Neural progenitor cell (in vitro differentiated cells): ENCODE measurements around the gene VPS41. TPM values are rescaled to one million over a fixed set of nuclear protein-coding genes. Genes with fewer than 3 reads are reported as not detected.

ENCODE experiments used
- DNase-seq: peaks from one replicate; pipeline ENCODE4 v3.0.0-alpha.2; 2016; ENCODE audit warnings: low spot score
- H2AFZ ChIP-seq: fragments of 200-600 bp; sonication (generic); replicated peaks from 2 replicates; pipeline ENCODE4 v1.6.1; 2016; ENCODE audit warnings: antibody characterized with exemption
- H3F3A ChIP-seq: fragments of 200-600 bp; sonication (generic); 2 replicates; pipeline ENCODE4 v1.6.1; 2016; ENCODE audit warnings: antibody characterized with exemption, low read depth
- H3K27ac ChIP-seq: fragments of 200-600 bp; sonication (generic); 2 replicates; pipeline ENCODE4 v1.5.1; 2016; ENCODE audit warnings: mild to moderate bottlenecking
- H3K27me3 ChIP-seq: fragments of 200-600 bp; sonication (generic); 2 replicates; pipeline ENCODE4 v1.6.1; 2016; ENCODE audit warnings: mild to moderate bottlenecking, moderate library complexity
- H3K36me3 ChIP-seq: fragments of 200-600 bp; sonication (generic); 2 replicates; pipeline ENCODE4 v1.5.1; 2016
- H3K4me1 ChIP-seq: fragments of 200-600 bp; sonication (generic); 2 replicates; pipeline ENCODE4 v1.6.1; 2016; ENCODE audit warnings: mixed run types
- H3K4me2 ChIP-seq: fragments of 200-600 bp; sonication (generic); 2 replicates; pipeline ENCODE4 v1.6.1; 2016
- H3K4me3 ChIP-seq: fragments of 200-600 bp; sonication (generic); 2 replicates; pipeline ENCODE4 v1.5.1; 2016
- H3K79me2 ChIP-seq: fragments of 200-600 bp; sonication (generic); 2 replicates; pipeline ENCODE4 v1.6.1; 2016; ENCODE audit warnings: low read depth
- H3K9ac ChIP-seq: fragments of 200-600 bp; sonication (generic); 2 replicates; pipeline ENCODE4 v1.6.1; 2016
- H3K9me3 ChIP-seq: fragments of 200-600 bp; sonication (generic); 2 replicates; pipeline ENCODE4 v1.5.1; 2016; ENCODE audit warnings: low read depth
- H4K20me1 ChIP-seq: fragments of 200-600 bp; sonication (generic); 2 replicates; pipeline ENCODE4 v1.6.1; 2016; ENCODE audit warnings: low read depth
- H3K27ac Mint-ChIP-seq: 3 replicates; pipeline ENCODE4 v1.8.0; 2021; ENCODE audit warnings: mixed read lengths
- H3K27me3 Mint-ChIP-seq: 2 replicates; pipeline ENCODE4 v1.8.0; 2022; ENCODE audit warnings: low read depth, mild to moderate bottlenecking, inconsistent platforms, moderate library complexity, mixed read lengths; ENCODE audit not compliant: insufficient read depth
- H3K36me3 Mint-ChIP-seq: 3 replicates; pipeline ENCODE4 v1.8.0; 2021; ENCODE audit warnings: mixed read lengths
- H3K4me1 Mint-ChIP-seq: 3 replicates; pipeline ENCODE4 v1.8.0; 2021; ENCODE audit warnings: mixed read lengths
- H3K4me3 Mint-ChIP-seq: 3 replicates; pipeline ENCODE4 v1.8.0; 2021; ENCODE audit warnings: mild to moderate bottlenecking, moderate library complexity, mixed read lengths
- H3K9me3 Mint-ChIP-seq: 3 replicates; pipeline ENCODE4 v1.8.0; 2020; ENCODE audit warnings: mixed read lengths
- CTCF ChIP-seq: fragments of 200-600 bp; sonication (generic); IDR thresholded peaks from 2 replicates; pipeline ENCODE4 v1.5.1; 2017; ENCODE audit warnings: antibody characterized with exemption, mild to moderate bottlenecking
- EZH2 ChIP-seq: fragments of 200-600 bp; sonication (generic); IDR thresholded peaks from 2 replicates; pipeline ENCODE4 v1.6.1; 2017; ENCODE audit warnings: antibody characterized with exemption, mild to moderate bottlenecking, moderate library complexity
- EZH2phosphoT487 ChIP-seq: fragments of 200-600 bp; sonication (generic); IDR thresholded peaks from 2 replicates; pipeline ENCODE4 v1.6.1; 2017; ENCODE audit warnings: antibody characterized with exemption
- total RNA-seq: library from RNA; depleted of rRNA; stranded (reverse); fragments of >200 nt; gene quantifications from 2 replicates; pipeline ENCODE4 v1.2.3, GENCODE V29; 2015; ENCODE audit warnings: low replicate concordance

VPS41 gene
- total RNA-seq, 1 donor from 2014 or later = 92.3 TPM

- no peak overlapping the region for H3K27ac ChIP-seq
- no peaks in the 10 kb centered on the region for H3K27me3 ChIP-seq
- no peak overlapping the region for H2AFZ ChIP-seq
- no peak overlapping the region for H3K9ac ChIP-seq
- H3K4me1 Mint-ChIP-seq = peaks cover 3% of the 10 kb centered on the region
- no peaks in the 10 kb centered on the region for H3K9me3 Mint-ChIP-seq
- H3K4me3 ChIP-seq = no peak overlapping the region
- no peak overlapping the region for H3K4me3 Mint-ChIP-seq
- no peaks in the 10 kb centered on the region for H3K79me2 ChIP-seq
- H3K36me3 Mint-ChIP-seq = no peaks in the 10 kb centered on the region
- no peaks in the 10 kb centered on the region for H3K4me1 ChIP-seq
- no peak for DNase-seq
- H4K20me1 ChIP-seq = no peaks in the 10 kb centered on the region
- no peaks in the 10 kb centered on the region for H3K27me3 Mint-ChIP-seq
- H3K9me3 ChIP-seq = no peaks in the 10 kb centered on the region
- H3K36me3 ChIP-seq = no peaks in the 10 kb centered on the region
- H3K27ac Mint-ChIP-seq = no peak overlapping the region
- H3F3A ChIP-seq = no peaks in the 10 kb centered on the region
- no peak overlapping the region for H3K4me2 ChIP-seq
- TF ChIP-seq EZH2phosphoT487 (no peak), CTCF (no peak), EZH2 (no peak)
Measured at GRCh38 chr7:38828026-38828425, 81.0 kb downstream of the VPS41 start.

GRCh38 chr7:38825721-38826440 lies 83.1 kb downstream of the VPS41 start:
- no peak overlapping the region for H3K4me3 ChIP-seq
- H3F3A ChIP-seq = no peaks in the 10 kb centered on the region
- no peak overlapping the region for H3K27ac ChIP-seq
- Mint-ChIP-seq H3K27me3 (no peaks in the 10 kb centered on the region), H3K4me1 (peaks cover 3% of the 10 kb centered on the region), H3K9me3 (no peaks in the 10 kb centered on the region), H3K27ac (no peak overlapping the region), H3K4me3 (no peak overlapping the region), H3K36me3 (no peaks in the 10 kb centered on the region)
- no peak overlapping the region for H3K4me2 ChIP-seq
- H3K9me3 ChIP-seq = no peaks in the 10 kb centered on the region
- no peaks in the 10 kb centered on the region for H3K27me3 ChIP-seq
- no peaks in the 10 kb centered on the region for H3K79me2 ChIP-seq
- TF ChIP-seq EZH2phosphoT487 = no peak
- TF ChIP-seq EZH2 = no peak
- TF ChIP-seq CTCF = no peak
- no peaks in the 10 kb centered on the region for H3K4me1 ChIP-seq
- no peaks in the 10 kb centered on the region for H3K36me3 ChIP-seq
- no peak overlapping the region for H2AFZ ChIP-seq
- no peak for DNase-seq
- H3K9ac ChIP-seq = no peak overlapping the region
- H4K20me1 ChIP-seq = no peaks in the 10 kb centered on the region

- no peaks in the 10 kb centered on the region for H3K27me3 ChIP-seq
- no peaks in the 10 kb centered on the region for H3F3A ChIP-seq
- no peak overlapping the region for H3K27ac ChIP-seq
- H3K4me1 ChIP-seq = no peaks in the 10 kb centered on the region
- H3K4me3 ChIP-seq = no peak overlapping the region
- H3K27ac Mint-ChIP-seq = no peak overlapping the region
- H3K9me3 ChIP-seq = no peaks in the 10 kb centered on the region
- no peaks in the 10 kb centered on the region for H4K20me1 ChIP-seq
- H3K36me3 Mint-ChIP-seq = no peaks in the 10 kb centered on the region
- DNase-seq = no peak
- no peak overlapping the region for H3K4me3 Mint-ChIP-seq
- H3K9me3 Mint-ChIP-seq = no peaks in the 10 kb centered on the region
- H3K36me3 ChIP-seq = no peaks in the 10 kb centered on the region
- H2AFZ ChIP-seq = no peak overlapping the region
- H3K79me2 ChIP-seq = no peaks in the 10 kb centered on the region
- no peak for TF ChIP-seq EZH2phosphoT487
- no peak for TF ChIP-seq CTCF
- no peak for TF ChIP-seq EZH2
- H3K27me3 Mint-ChIP-seq = no peaks in the 10 kb centered on the region
- no peak overlapping the region for H3K9ac ChIP-seq
- no peak overlapping the region for H3K4me2 ChIP-seq
- no peaks in the 10 kb centered on the region for H3K4me1 Mint-ChIP-seq
Measured at GRCh38 chr7:38824948-38825347, 84.0 kb downstream of the VPS41 start.
